GM23248 (cell line): Measurements from ENCODE around the gene MLXIPL. TPM values are rescaled to one million over a fixed set of nuclear protein-coding genes. Genes with fewer than 3 reads are reported as not detected.

Experiments
- DNase-seq: peaks from one replicate; pipeline ENCODE4 v3.0.0-alpha.2; 2015
- H2AFZ ChIP-seq: fragments of 200-600 bp; sonication (generic); 2 replicates; pipeline ENCODE4 v1.6.1; 2016; ENCODE audit warnings: antibody characterized with exemption
- H3F3A ChIP-seq: fragments of 200-600 bp; sonication (generic); 2 replicates; pipeline ENCODE4 v1.6.1; 2016; ENCODE audit warnings: mild to moderate bottlenecking, antibody characterized with exemption, mixed run types; ENCODE audit not compliant: insufficient read depth
- H3K27ac ChIP-seq: fragments of 200-600 bp; sonication (generic); 2 replicates; pipeline ENCODE4 v1.5.1; 2016; ENCODE audit warnings: mild to moderate bottlenecking
- H3K27me3 ChIP-seq: fragments of 200-600 bp; sonication (generic); replicated peaks from 2 replicates; pipeline ENCODE4 v1.6.1; 2016; ENCODE audit warnings: mild to moderate bottlenecking; ENCODE audit not compliant: insufficient read depth
- H3K36me3 ChIP-seq: fragments of 200-600 bp; sonication (generic); 2 replicates; pipeline ENCODE4 v1.6.1; 2016; ENCODE audit warnings: low read depth, mild to moderate bottlenecking
- H3K4me1 ChIP-seq: fragments of 200-600 bp; sonication (generic); 2 replicates; pipeline ENCODE4 v1.6.1; 2016; ENCODE audit warnings: mild to moderate bottlenecking; ENCODE audit not compliant: insufficient read depth
- H3K4me2 ChIP-seq: fragments of 200-600 bp; sonication (generic); one replicate; pipeline ENCODE4 v1.6.1; 2016; ENCODE audit warnings: mild to moderate bottlenecking; ENCODE audit not compliant: unreplicated experiment
- H3K4me3 ChIP-seq: fragments of 200-600 bp; sonication (generic); 2 replicates; pipeline ENCODE4 v1.5.1; 2016; ENCODE audit warnings: mild to moderate bottlenecking
- H3K79me2 ChIP-seq: fragments of 200-600 bp; sonication (generic); 2 replicates; pipeline ENCODE4 v1.6.1; 2016; ENCODE audit warnings: mild to moderate bottlenecking; ENCODE audit not compliant: insufficient read depth
- H3K9ac ChIP-seq: fragments of 200-600 bp; sonication (generic); 2 replicates; pipeline ENCODE4 v1.6.1; 2016; ENCODE audit warnings: mild to moderate bottlenecking
- H3K9me2 ChIP-seq: fragments of 200-600 bp; sonication (generic); 2 replicates; pipeline ENCODE4 v1.6.1; 2016; ENCODE audit warnings: mixed run types, mild to moderate bottlenecking, moderate library complexity; ENCODE audit not compliant: insufficient read depth
- H3K9me3 ChIP-seq: fragments of 200-600 bp; sonication (generic); one replicate; pipeline ENCODE4 v1.6.1; 2017; ENCODE audit warnings: low read depth
- H4K20me1 ChIP-seq: fragments of 200-600 bp; sonication (generic); 2 replicates; pipeline ENCODE4 v1.6.0; 2016; ENCODE audit not compliant: insufficient read depth
- EZH2 ChIP-seq: fragments of 200-600 bp; sonication (generic); IDR thresholded peaks from 2 replicates; pipeline ENCODE4 v1.6.1; 2018; ENCODE audit warnings: antibody characterized with exemption, mild to moderate bottlenecking; ENCODE audit not compliant: insufficient read depth, poor library complexity, severe bottlenecking
- EZH2phosphoT487 ChIP-seq: fragments of 200-600 bp; sonication (generic); IDR thresholded peaks from 2 replicates; pipeline ENCODE4 v1.6.1; 2018; ENCODE audit warnings: antibody characterized with exemption, moderate library complexity, mild to moderate bottlenecking, low read depth; ENCODE audit not compliant: insufficient read depth
- WGBS, 2 experiments: methylation state at CpG; one replicate each; pipeline ENCODE4 v1.1.6; 2015 to 2017; ENCODE audit warnings: low lambda C conversion rate in 2 of 2, low coverage in 1 of 2; ENCODE audit errors: missing lambda C conversion rate in 2 of 2; 5-methylcytosine and 5-hydroxymethylcytosine counted together
- in situ Hi-C: fragments of 300-500 bp; cut with MboI; formaldehyde crosslinking; loops from 2 replicates; pipeline ENCODE4 v1.15.0; 2020
- polyA plus RNA-seq: library from polyadenylated mRNA; unstranded; fragments of >200 nt; fragmentation: Nextera tagmentation; extraction: Ambion mirVana; gene quantifications from 2 replicates; pipeline ENCODE4 v1.2.1, GENCODE V29; 2016
- total RNA-seq: library from RNA; depleted of rRNA; stranded (reverse); fragments of >200 nt; shearing (Covaris generic); gene quantifications from 2 replicates; pipeline ENCODE4 v1.2.3, GENCODE V29; 2014

The MLXIPL gene
- total and polyA plus RNA-seq, 2 experiments from 2014 or later = not detected

DNA sequence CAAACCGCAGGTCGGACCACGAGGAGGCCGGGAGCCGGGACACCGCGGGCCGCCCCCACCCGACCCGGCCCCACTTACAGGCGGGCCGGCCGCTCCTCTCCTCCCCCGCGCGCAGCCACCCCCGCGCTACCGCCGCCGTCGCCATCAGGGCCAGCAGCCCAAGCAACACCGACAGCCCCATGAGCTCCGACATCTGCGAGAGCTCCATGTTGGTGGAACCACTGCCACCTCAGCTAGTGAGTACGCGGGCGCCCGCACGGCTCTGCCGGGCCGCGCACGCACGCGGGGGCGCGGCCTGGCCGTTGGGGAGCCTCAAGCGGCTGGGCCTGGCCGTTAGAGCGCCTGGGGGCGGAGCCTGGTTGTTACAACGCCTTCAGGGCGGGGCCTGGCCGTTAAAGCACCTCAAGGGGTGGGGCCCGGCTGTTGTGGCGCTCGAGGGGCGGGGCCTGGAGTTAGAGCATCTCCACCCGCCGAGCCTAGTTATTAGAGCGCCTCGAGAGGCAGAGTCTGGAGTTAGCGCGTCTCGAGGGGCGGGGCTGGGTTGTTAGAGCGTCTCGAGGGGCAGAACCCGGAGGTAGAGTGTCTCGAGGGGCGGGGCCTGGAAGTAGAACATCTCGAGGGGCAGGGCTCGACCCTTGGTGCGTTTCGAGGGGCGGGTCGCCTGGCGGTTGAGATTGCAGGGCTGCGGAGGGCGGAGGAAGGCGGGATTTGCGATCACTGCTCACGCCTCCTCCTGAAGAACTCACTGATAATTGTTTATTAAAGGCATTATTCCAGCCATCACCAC, 45.8 kb downstream of the MLXIPL start, which contains the start of gene TBL2:
Gene TBL2, minus strand, starts transcription at position 238 of the 787 bp plus-strand sequence. Its CDS starts 30 bp downstream, at position 208.
- peaks cover 15% of the 10 kb centered on the region for H3K36me3 ChIP-seq
- in situ Hi-C loops = no loop called here

DNA sequence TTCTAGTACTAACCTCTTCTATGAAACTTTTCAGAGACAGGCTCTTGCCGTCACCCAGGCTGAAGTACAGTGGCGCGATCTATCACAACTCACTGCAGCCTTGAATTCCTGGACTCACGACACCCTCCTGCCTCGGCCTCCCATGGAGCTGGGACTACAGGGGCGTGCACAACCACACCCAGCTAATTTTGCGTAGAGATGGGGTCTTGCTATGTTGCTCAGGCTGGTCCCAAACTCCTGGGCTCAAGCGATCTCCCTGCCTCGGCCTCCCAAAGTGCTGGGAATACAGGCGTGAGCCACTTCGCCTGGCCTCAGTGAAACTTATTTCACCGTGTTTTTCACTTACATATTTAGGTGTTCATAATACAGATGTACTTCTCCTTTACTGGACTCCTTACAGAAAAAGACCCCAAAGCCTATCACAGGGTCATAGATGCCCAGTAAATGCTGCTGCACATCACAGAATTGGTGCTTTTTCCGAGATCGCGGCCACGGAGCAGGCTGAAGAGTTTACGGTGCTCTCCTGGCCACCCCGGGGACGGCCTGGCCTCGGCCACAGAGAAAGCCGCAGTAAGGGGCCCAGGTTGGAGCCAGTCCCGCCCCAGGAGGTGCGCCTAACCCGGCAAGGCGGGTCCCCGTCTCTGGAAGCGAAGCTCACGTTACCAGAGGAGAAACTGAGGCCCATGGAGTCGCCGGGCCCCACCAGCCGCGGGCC, 46.5 kb downstream of the MLXIPL start:
- H4K20me1 ChIP-seq = no peaks in the 10 kb centered on the region; the same call in 1 of the 2 replicates
- H3K79me2 ChIP-seq = peaks cover 55% of the 10 kb centered on the region
- whole genome bisulfite sequencing, 2 experiments = 5 to 6% methylated on average over 29 to 32 of the region's 32 CpGs
- no peak for TF ChIP-seq EZH2
- no peak for TF ChIP-seq EZH2phosphoT487
- H3K9me2 ChIP-seq = no peaks in the 10 kb centered on the region
- in situ Hi-C loops = no loop called here
- H3K9me3 ChIP-seq = no peaks in the 10 kb centered on the region
- peak overlapping the region; percentile 94 for H3K4me2 ChIP-seq
- H3K36me3 ChIP-seq = peaks cover 18% of the 10 kb centered on the region
- peak overlapping the region; percentile 88 for H3K4me3 ChIP-seq
- H3K4me1 ChIP-seq = peaks cover 15% of the 10 kb centered on the region; the same call in 1 of the 2 replicates
- H3K27me3 ChIP-seq = no peaks in the 10 kb centered on the region
- peak overlapping the region; percentile 93 for H3K27ac ChIP-seq
- peak overlapping the region; percentile 96 for H3K9ac ChIP-seq
- peaks cover 7% of the 10 kb centered on the region for H3F3A ChIP-seq
- H2AFZ ChIP-seq = peak overlapping the region; percentile 54
- peak; percentile 54 for DNase-seq

More for the DNA sequence above, 45.8 kb downstream of the MLXIPL start, which contains the start of gene TBL2:
- Histone ChIP-seq H3K9me2 (no peaks in the 10 kb centered on the region), H3K9ac (peak within 1 kb of the TSS; percentile 96), H3K4me1 (peaks cover 15% of the 10 kb centered on the region; the same call in 1 of the 2 replicates), H3K79me2 (peaks cover 47% of the 10 kb centered on the region), H3K4me2 (peak within 1 kb of the TSS; percentile 94), H3K27me3 (no peaks in the 10 kb centered on the region), H4K20me1 (no peaks in the 10 kb centered on the region), H2AFZ (peak within 1 kb of the TSS; percentile 94), H3F3A (peaks cover 7% of the 10 kb centered on the region), H3K4me3 (peak within 1 kb of the TSS; percentile 88), H3K9me3 (no peaks in the 10 kb centered on the region), H3K27ac (peak within 1 kb of the TSS; percentile 93)
- 1 to 3% methylated on average over 55 to 59 of the region's 75 CpGs for WGBS, 2 experiments
- peak; percentile 100 for DNase-seq
- TF ChIP-seq EZH2 = no peak
- TF ChIP-seq EZH2phosphoT487 = no peak

DNA sequence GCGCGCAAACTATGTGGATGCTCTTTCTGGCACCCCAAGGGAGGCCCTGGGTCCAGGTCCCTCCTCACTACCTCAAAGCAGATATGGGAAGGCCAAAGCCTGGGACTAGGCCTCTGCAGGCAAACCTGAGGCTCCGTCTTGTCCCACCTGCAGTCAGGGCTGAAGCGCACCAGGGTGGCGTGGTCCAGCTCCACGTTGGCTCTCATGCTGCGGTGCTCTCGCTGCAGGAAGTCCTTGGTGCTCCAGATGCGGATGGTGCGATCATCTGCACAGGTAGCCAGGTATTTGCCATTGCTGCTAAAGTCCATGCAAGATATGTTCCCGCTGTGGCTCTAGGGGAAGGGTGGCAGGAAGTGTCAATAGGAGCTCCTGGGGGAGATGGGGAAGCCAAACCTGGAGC, 50.5 kb downstream of the MLXIPL start:
- peaks cover 55% of the 10 kb centered on the region for H3K36me3 ChIP-seq
- H3F3A ChIP-seq = peaks cover 18% of the 10 kb centered on the region
- no peak overlapping the region for H3K4me3 ChIP-seq
- no peaks in the 10 kb centered on the region; the same call in 1 of the 2 replicates for H4K20me1 ChIP-seq
- no peak for DNase-seq
- peaks cover 15% of the 10 kb centered on the region; the same call in 1 of the 2 replicates for H3K4me1 ChIP-seq
- WGBS, 2 experiments = 95 to 99% methylated on average over 11 of the region's 11 CpGs
- H2AFZ ChIP-seq = no peak overlapping the region
- H3K27me3 ChIP-seq = no peaks in the 10 kb centered on the region
- H3K9me2 ChIP-seq = no peaks in the 10 kb centered on the region
- in situ Hi-C loops = no loop called here
- no peak overlapping the region for H3K4me2 ChIP-seq
- no peak overlapping the region for H3K9ac ChIP-seq
- no peaks in the 10 kb centered on the region for H3K9me3 ChIP-seq
- H3K79me2 ChIP-seq = peaks cover 64% of the 10 kb centered on the region
- no peak for TF ChIP-seq EZH2phosphoT487
- TF ChIP-seq EZH2 = no peak
- no peak overlapping the region for H3K27ac ChIP-seq

DNA sequence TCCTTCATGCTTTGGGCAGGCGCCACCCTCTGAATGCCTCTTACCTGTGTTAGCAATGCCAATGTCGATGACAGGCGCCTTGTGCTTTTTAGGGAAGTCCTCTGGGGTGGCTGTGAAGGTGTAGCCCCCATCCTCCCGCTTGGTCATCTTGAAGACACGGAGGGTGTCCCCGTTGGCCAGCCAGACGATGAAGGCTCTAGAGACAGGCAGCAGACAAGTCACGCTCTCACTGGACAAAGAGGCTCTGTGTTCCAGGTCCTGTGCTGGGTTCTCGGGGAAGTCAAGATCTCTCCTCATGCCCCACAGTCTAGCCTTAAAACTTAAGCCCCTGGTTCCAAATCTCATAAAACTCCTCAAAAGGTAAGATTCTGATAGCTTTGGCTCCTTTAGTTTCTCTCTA, 51.0 kb downstream of the MLXIPL start:
- H3K4me3 ChIP-seq = no peak overlapping the region
- no peaks in the 10 kb centered on the region for H3K27me3 ChIP-seq
- no peak for TF ChIP-seq EZH2phosphoT487
- H3F3A ChIP-seq = peaks cover 22% of the 10 kb centered on the region
- peaks cover 15% of the 10 kb centered on the region; the same call in 1 of the 2 replicates for H3K4me1 ChIP-seq
- H3K4me2 ChIP-seq = no peak overlapping the region
- H3K27ac ChIP-seq = no peak overlapping the region
- no peaks in the 10 kb centered on the region for H3K9me2 ChIP-seq
- H3K79me2 ChIP-seq = peaks cover 64% of the 10 kb centered on the region
- DNase-seq = no peak
- no peaks in the 10 kb centered on the region; the same call in 1 of the 2 replicates for H4K20me1 ChIP-seq
- 97 to 99% methylated on average over 9 of the region's 9 CpGs for WGBS, 2 experiments
- in situ Hi-C loops = no loop called here
- no peak overlapping the region for H3K9ac ChIP-seq
- H2AFZ ChIP-seq = no peak overlapping the region
- peaks cover 57% of the 10 kb centered on the region for H3K36me3 ChIP-seq
- no peaks in the 10 kb centered on the region for H3K9me3 ChIP-seq
